GM23338 (cell line): ENCODE data around the gene PRC1.

Experiments used
- CREB1 ChIP-seq: fragments of 250-450 bp; sonication (Bioruptor Pico); IDR thresholded peaks from 2 replicates; pipeline ENCODE4 v1.5.0; 2020; ENCODE audit warnings: low read depth, mild to moderate bottlenecking, moderate library complexity
- CTCF ChIP-seq, 2 experiments: fragments of 200-600 bp in 1 of 2; sonication (generic) in 1 of 2; conservative IDR thresholded peaks; 2 replicates each; pipeline versions ENCODE4 v1.5.1 to v1.6.1; 2016 to 2017; ENCODE audit warnings: antibody characterized with exemption in 2 of 2, low read depth in 2 of 2, mild to moderate bottlenecking in 2 of 2, moderate library complexity in 1 of 2
- EZH2 ChIP-seq: fragments of 200-600 bp; sonication (generic); IDR thresholded peaks from one replicate; pipeline ENCODE4 v1.8.0; 2017; ENCODE audit warnings: antibody characterized with exemption, mild to moderate bottlenecking, low read depth; ENCODE audit not compliant: unreplicated experiment
- JUNB ChIP-seq: IDR thresholded peaks from one replicate; pipeline ENCODE4 v1.6.1; 2016; ENCODE audit warnings: antibody characterized with exemption; ENCODE audit not compliant: unreplicated experiment
- NANOG ChIP-seq: IDR thresholded peaks from 2 replicates; pipeline ENCODE4 v1.6.1; 2016; ENCODE audit warnings: antibody characterized with exemption, borderline replicate concordance
- POLR2AphosphoS5 ChIP-seq: IDR thresholded peaks from 2 replicates; pipeline ENCODE4 v1.6.1; 2016; ENCODE audit warnings: antibody characterized with exemption, low read depth
- REST ChIP-seq: IDR thresholded peaks from one replicate; pipeline ENCODE4 v1.6.1; 2018; ENCODE audit warnings: antibody characterized with exemption; ENCODE audit not compliant: unreplicated experiment
- STAT1 ChIP-seq: IDR thresholded peaks from one replicate; pipeline ENCODE4 v1.6.1; 2016; ENCODE audit warnings: antibody characterized with exemption; ENCODE audit not compliant: unreplicated experiment
- ZNF114 ChIP-seq: fragments of 250-450 bp; sonication (Bioruptor Pico); IDR thresholded peaks from 2 replicates; pipeline ENCODE4 v1.5.0; 2020; ENCODE audit warnings: mild to moderate bottlenecking, moderate library complexity
- ZNF331 ChIP-seq: fragments of 250-450 bp; sonication (Bioruptor Pico); IDR thresholded peaks from 2 replicates; pipeline ENCODE4 v1.5.0; 2020; ENCODE audit warnings: low read depth, mild to moderate bottlenecking, moderate library complexity

GRCh38 chr15:90921887-90922286, 72.4 kb downstream of the PRC1 start:
- TF ChIP-seq CTCF (conservative IDR thresholded peaks at IDR 0.05; ENCODE audit: low read depth in 2 of 2) (no peak), REST (no peak), EZH2 (no peak), STAT1 (no peak), JUNB (no peak), POLR2AphosphoS5 (no peak), ZNF114 (CRISPR knock-in tag) (no peak), ZNF331 (no peak), NANOG (no peak), CREB1 (CRISPR knock-in tag) (no peak)
